Dermis microvascular lymphatic vessel endothelial cell (primary cell): ENCODE data around the gene TMEM170A. TPM values are rescaled to one million over a fixed set of nuclear protein-coding genes. Genes with fewer than 3 reads are reported as not detected.

Experiments
- DNase-seq, 2 donors: peaks; one replicate each; pipeline versions ENCODE4 v3.0.0 to v3.0.0-alpha.2; 2010; ENCODE audit warnings: low read depth in 2 of 2
- total RNA-seq: library from RNA; depleted of rRNA; stranded (reverse); fragments of >200 nt; gene quantifications from 2 replicates; pipeline ENCODE4 v1.2.1, GENCODE V29; 2014

Gene TMEM170A
- total RNA-seq, 1 donor from 2014 or later, result 30.3 TPM

- DNase-seq, result peak; percentile 90 to 95
These were observed 62.2 kb downstream of the TMEM170A start for GRCh38 chr16:75402159-75402820.

DNA sequence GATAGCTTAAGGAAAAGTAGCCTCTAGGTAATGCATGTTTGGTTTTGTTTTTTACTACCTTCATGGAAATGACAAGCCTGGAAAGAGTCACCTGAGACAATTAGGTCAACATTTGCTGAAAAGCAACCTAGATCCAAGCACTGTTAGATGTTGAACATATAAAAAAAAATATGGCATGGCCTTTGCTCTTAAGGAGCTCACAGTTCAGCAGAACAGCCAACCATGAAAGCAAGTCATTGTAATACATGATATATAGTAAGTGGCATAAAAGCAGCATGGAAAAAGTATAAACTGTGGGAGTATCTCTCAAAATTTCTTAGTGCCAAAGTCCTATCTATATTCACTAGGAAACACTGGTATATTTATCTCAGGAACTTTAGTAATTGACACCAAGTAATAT, 62.8 kb downstream of the TMEM170A start:
- no peak for DNase-seq

DNA sequence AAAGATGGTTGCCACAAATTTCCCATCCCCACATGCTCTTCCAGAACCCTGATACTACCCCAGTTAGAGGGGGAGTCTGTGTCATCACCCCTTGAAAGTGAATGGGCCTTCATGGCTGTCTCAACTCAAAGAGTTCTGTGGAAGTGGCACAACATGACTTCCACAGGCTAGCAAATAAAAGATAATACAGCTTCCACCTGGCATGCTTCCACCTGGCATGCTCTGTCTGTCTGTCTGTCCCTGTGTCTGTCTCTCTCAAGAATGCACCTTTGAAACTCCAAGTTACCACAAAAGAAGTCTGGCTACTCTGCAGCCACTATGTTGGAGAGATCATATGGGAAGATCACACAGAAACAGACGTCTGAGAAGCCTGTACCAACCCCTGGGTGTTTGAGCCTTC, 66.2 kb downstream of the TMEM170A start:
- no peak for DNase-seq

GRCh38 chr16:75394941-75395340, 69.5 kb downstream of the TMEM170A start:
- DNase-seq, result no peak

Other genes starting within 250 kb of the TMEM170A start
- gene CTRB1, start 245.7 kb downstream of the TMEM170A start, total RNA-seq, result not detected in 2 replicates
- gene BCAR1, start 213.1 kb downstream of the TMEM170A start, total RNA-seq, result 78.3 and 141 TPM in 2 replicates
- gene CFDP1, start 31.2 kb downstream of the TMEM170A start, total RNA-seq, result 36.0 and 52.4 TPM in 2 replicates
- 0.64 and 1.0 TPM in 2 replicates for gene CHST6, start 30.8 kb upstream of the TMEM170A start, total RNA-seq
- gene CHST5, start 71.4 kb upstream of the TMEM170A start, total RNA-seq, result 0.13 TPM in 1 of 2 replicates, not detected in the other
- gene TMEM231, start 91.6 kb upstream of the TMEM170A start, total RNA-seq, result 6.9 and 10.7 TPM in 2 replicates
- 47.5 and 79.4 TPM in 2 replicates for gene GABARAPL2, start 101.7 kb upstream of the TMEM170A start, total RNA-seq
- 47.4 and 65.4 TPM in 2 replicates for gene ADAT1, start 158.6 kb upstream of the TMEM170A start, total RNA-seq
- gene KARS1, start 183.0 kb upstream of the TMEM170A start, total RNA-seq, result 131 and 144 TPM in 2 replicates
- 32.3 and 39.6 TPM in 2 replicates for gene TERF2IP, start 183.1 kb upstream of the TMEM170A start, total RNA-seq
- not detected in 2 replicates for gene CPHXL2, start 212.3 kb upstream of the TMEM170A start, total RNA-seq
- gene DUXB, start 236.8 kb upstream of the TMEM170A start, total RNA-seq, result not detected in 2 replicates